Mesothelial cell of epicardium (in vitro differentiated cells): ENCODE measurements around the gene ABCE1. TPM values are rescaled to one million over a fixed set of nuclear protein-coding genes. Genes with fewer than 3 reads are reported as not detected.
A peak's percentile ranks its signal among the peaks of the same experiment; 100 is the strongest.

Source experiments
- DNase-seq, 2 experiments: peaks; one replicate each; pipeline ENCODE4 v3.0.0; 2021; ENCODE audit warnings: low spot score in 2 of 2; ENCODE audit not compliant: unreplicated experiment in 2 of 2
- H3K27ac Mint-ChIP-seq: 2 replicates; pipeline ENCODE4 v1.8.0; 2021; ENCODE audit warnings: mixed read lengths
- H3K27me3 Mint-ChIP-seq: 2 replicates; pipeline ENCODE4 v1.8.0; 2021; ENCODE audit warnings: low read depth, mixed read lengths
- H3K36me3 Mint-ChIP-seq: 2 replicates; pipeline ENCODE4 v1.8.0; 2021; ENCODE audit warnings: mixed read lengths
- H3K4me1 Mint-ChIP-seq: 2 replicates; pipeline ENCODE4 v1.8.0; 2021; ENCODE audit warnings: mixed read lengths
- H3K4me3 Mint-ChIP-seq: 2 replicates; pipeline ENCODE4 v1.8.0; 2021; ENCODE audit warnings: mild to moderate bottlenecking, moderate library complexity, mixed read lengths
- H3K9me3 Mint-ChIP-seq: 2 replicates; pipeline ENCODE4 v1.8.0; 2021; ENCODE audit warnings: mixed read lengths
- CTCF ChIP-seq: fragments of 200-600 bp; sonication (generic); IDR thresholded peaks from one replicate; pipeline ENCODE4 v1.5.0; 2021; ENCODE audit warnings: antibody characterized with exemption; ENCODE audit not compliant: unreplicated experiment
- total RNA-seq: library from RNA; stranded (reverse); gene quantifications from 3 replicates; pipeline ENCODE4 v1.2.1, GENCODE V29; 2021

ABCE1 gene
- total RNA-seq, 1 donor from 2014 or later: 55.1 TPM

- no peaks in the 10 kb centered on the region for H3K9me3 Mint-ChIP-seq
- no peak for TF ChIP-seq CTCF
- no peak overlapping the region for H3K4me3 Mint-ChIP-seq
- H3K27me3 Mint-ChIP-seq: no peaks in the 10 kb centered on the region
- H3K36me3 Mint-ChIP-seq: peaks cover 37% of the 10 kb centered on the region
- H3K4me1 Mint-ChIP-seq: no peaks in the 10 kb centered on the region
- no peak overlapping the region for H3K27ac Mint-ChIP-seq
- no peak for DNase-seq
Measured at GRCh38 chr4:145168581-145169187, 70.6 kb downstream of the ABCE1 start.

- no peak overlapping the region for H3K4me3 Mint-ChIP-seq
- H3K27me3 Mint-ChIP-seq: no peaks in the 10 kb centered on the region
- no peak for TF ChIP-seq CTCF
- H3K36me3 Mint-ChIP-seq: peaks cover 46% of the 10 kb centered on the region
- no peaks in the 10 kb centered on the region for H3K4me1 Mint-ChIP-seq
- no peaks in the 10 kb centered on the region for H3K9me3 Mint-ChIP-seq
- H3K27ac Mint-ChIP-seq: no peak overlapping the region
- DNase-seq: no peak
Measured at GRCh38 chr4:145170223-145170622, 72.1 kb downstream of the ABCE1 start.

- H3K4me3 Mint-ChIP-seq: no peak overlapping the region
- no peaks in the 10 kb centered on the region for H3K27me3 Mint-ChIP-seq
- no peaks in the 10 kb centered on the region for H3K9me3 Mint-ChIP-seq
- DNase-seq: no peak
- peaks cover 42% of the 10 kb centered on the region for H3K36me3 Mint-ChIP-seq
- H3K4me1 Mint-ChIP-seq: no peaks in the 10 kb centered on the region
- no peak for TF ChIP-seq CTCF
- H3K27ac Mint-ChIP-seq: peak overlapping the region; percentile 8
Measured at GRCh38 chr4:145171911-145172310, 73.8 kb downstream of the ABCE1 start.

- peak overlapping the region; percentile 96 for H3K27ac Mint-ChIP-seq
- peaks cover 18% of the 10 kb centered on the region for H3K36me3 Mint-ChIP-seq
- H3K27me3 Mint-ChIP-seq: no peaks in the 10 kb centered on the region
- peak overlapping the region; percentile 88 for H3K4me3 Mint-ChIP-seq
- H3K9me3 Mint-ChIP-seq: no peaks in the 10 kb centered on the region
- no peak for TF ChIP-seq CTCF
- peaks cover 26% of the 10 kb centered on the region for H3K4me1 Mint-ChIP-seq
- DNase-seq: no peak
Measured at GRCh38 chr4:145176641-145177432, 78.7 kb downstream of the ABCE1 start.

GRCh38 chr4:145177511-145177905, 79.4 kb downstream of the ABCE1 start:
- H3K27me3 Mint-ChIP-seq: no peaks in the 10 kb centered on the region
- peaks cover 16% of the 10 kb centered on the region for H3K36me3 Mint-ChIP-seq
- TF ChIP-seq CTCF: no peak
- peak overlapping the region; percentile 96 for H3K27ac Mint-ChIP-seq
- H3K4me1 Mint-ChIP-seq: peaks cover 29% of the 10 kb centered on the region
- H3K9me3 Mint-ChIP-seq: no peaks in the 10 kb centered on the region
- peak overlapping the region; percentile 88 for H3K4me3 Mint-ChIP-seq
- DNase-seq: no peak
